HepG2 (cell line): ENCODE results near the gene TPI1. TPM values are rescaled to one million over a fixed set of nuclear protein-coding genes. Genes with fewer than 3 reads are reported as not detected.
A peak's percentile ranks its signal among the peaks of the same experiment; 100 is the strongest.

Source experiments
- DNMT3B ChIP-seq: conservative IDR thresholded peaks from 2 replicates; pipeline ENCODE4 v1.6.1; 2016; ENCODE audit warnings: missing biosample characterization, control low read depth
- GABPB1 ChIP-seq: IDR thresholded peaks from 2 replicates; pipeline ENCODE4 v1.6.1; 2016; ENCODE audit warnings: mild to moderate bottlenecking, missing genetic modification reagents, moderate library complexity, missing compliant biosample characterization
- HOXA9 ChIP-seq: sonication (generic); formaldehyde crosslinking; IDR thresholded peaks from 2 replicates; pipeline ENCODE4 v1.8.1; 2022; ENCODE audit warnings: missing genetic modification reagents, mild to moderate bottlenecking, moderate library complexity, borderline replicate concordance
- IRX3 ChIP-seq: sonication (generic); formaldehyde crosslinking; IDR thresholded peaks from 2 replicates; pipeline ENCODE4 v1.8.1; 2023; ENCODE audit warnings: mild to moderate bottlenecking, low read depth, missing genetic modification reagents, borderline replicate concordance
- ISL2 ChIP-seq: sonication (generic); formaldehyde crosslinking; IDR thresholded peaks from 2 replicates; pipeline ENCODE4 v1.5.0; 2020; ENCODE audit warnings: missing genetic modification reagents
- NFE2L2 ChIP-seq: fragments of 150-350 bp; IDR thresholded peaks from 2 replicates; pipeline ENCODE4 v1.6.1; 2014; ENCODE audit warnings: low read length
- STAG1 ChIP-seq: sonication (generic); formaldehyde crosslinking; IDR thresholded peaks from 2 replicates; pipeline ENCODE4 v1.4.0; 2020; ENCODE audit warnings: missing genetic modification reagents
- ZHX2 ChIP-seq, 2 experiments: sonication (generic) in 1 of 2; formaldehyde crosslinking in 1 of 2; IDR thresholded peaks; 2 replicates each; pipeline versions ENCODE4 v1.6.1 to v1.9.0; 2014 to 2022; ENCODE audit warnings: antibody characterized with exemption in 1 of 2, borderline replicate concordance in 1 of 2, inconsistent platforms in 1 of 2, low read depth in 1 of 2, missing genetic modification reagents in 1 of 2
- ZNF24 ChIP-seq: fragments of 450-650 bp; IDR thresholded peaks from 2 replicates; pipeline ENCODE4 v1.6.1; 2017; ENCODE audit warnings: antibody characterized with exemption, mild to moderate bottlenecking
- ZNF501 ChIP-seq: sonication (generic); formaldehyde crosslinking; IDR thresholded peaks from 2 replicates; pipeline ENCODE4 v1.5.1; 2020; ENCODE audit warnings: mild to moderate bottlenecking, moderate library complexity, missing genetic modification reagents
- ZNF737 ChIP-seq: sonication (generic); formaldehyde crosslinking; IDR thresholded peaks from 2 replicates; pipeline ENCODE4 v1.5.0; 2020; ENCODE audit warnings: missing genetic modification reagents, mild to moderate bottlenecking, borderline replicate concordance
- polyA plus RNA-seq, 8 experiments: library from polyadenylated mRNA; depleted of rRNA in 3 of 8; stranded (reverse) in 7 of 8; unstranded in 1 of 8; fragments of >200 nt; fragmentation: Illumina TruSeq in 4 of 8; extraction: Trizol in 4 of 8; gene quantifications; 2 replicates each; pipeline versions ENCODE4 v1.2.1 to v1.2.3, GENCODE V29; 2011 to 2016; ENCODE audit warnings: low read depth in 4 of 8, missing spikeins in 1 of 8, mixed read lengths in 1 of 8; ENCODE audit not compliant: insufficient read depth in 1 of 8
- total RNA-seq, 5 experiments: library from RNA; depleted of rRNA; stranded (reverse); fragments of >200 nt; fragmentation: Illumina TruSeq; extraction: Trizol; gene quantifications; 2 replicates each; pipeline ENCODE4 v1.2.3, GENCODE V29; 2016; ENCODE audit warnings: low read depth in 1 of 5
- TF ChIP-seq, protein P1 (sequence below): sonication (generic); formaldehyde crosslinking; IDR thresholded peaks from 2 replicates; pipeline ENCODE4 v1.5.0; 2020; ENCODE audit warnings: missing genetic modification reagents, mild to moderate bottlenecking, borderline replicate concordance
- TF ChIP-seq, protein P2 (sequence below): sonication (generic); formaldehyde crosslinking; IDR thresholded peaks from 2 replicates; pipeline ENCODE4 v1.8.0; 2022; ENCODE audit warnings: missing genetic modification reagents, mild to moderate bottlenecking, moderate library complexity, borderline replicate concordance
- TF ChIP-seq, protein P3 (sequence below), 2 experiments: sonication (generic) in 1 of 2; formaldehyde crosslinking in 1 of 2; IDR thresholded peaks; 2 replicates each; pipeline versions ENCODE4 v1.5.1 to v1.6.1; 2011 to 2020; ENCODE audit warnings: borderline replicate concordance in 1 of 2, low read depth in 1 of 2, low read length in 1 of 2, mild to moderate bottlenecking in 1 of 2, missing genetic modification reagents in 1 of 2, moderate library complexity in 1 of 2

TPI1 gene
- total and polyA plus RNA-seq, 2 of the 13 experiments (the other 11 are each of a cell fraction or from before 2014, with no cell fraction given) = 945 to 2,535 TPM

DNA sequence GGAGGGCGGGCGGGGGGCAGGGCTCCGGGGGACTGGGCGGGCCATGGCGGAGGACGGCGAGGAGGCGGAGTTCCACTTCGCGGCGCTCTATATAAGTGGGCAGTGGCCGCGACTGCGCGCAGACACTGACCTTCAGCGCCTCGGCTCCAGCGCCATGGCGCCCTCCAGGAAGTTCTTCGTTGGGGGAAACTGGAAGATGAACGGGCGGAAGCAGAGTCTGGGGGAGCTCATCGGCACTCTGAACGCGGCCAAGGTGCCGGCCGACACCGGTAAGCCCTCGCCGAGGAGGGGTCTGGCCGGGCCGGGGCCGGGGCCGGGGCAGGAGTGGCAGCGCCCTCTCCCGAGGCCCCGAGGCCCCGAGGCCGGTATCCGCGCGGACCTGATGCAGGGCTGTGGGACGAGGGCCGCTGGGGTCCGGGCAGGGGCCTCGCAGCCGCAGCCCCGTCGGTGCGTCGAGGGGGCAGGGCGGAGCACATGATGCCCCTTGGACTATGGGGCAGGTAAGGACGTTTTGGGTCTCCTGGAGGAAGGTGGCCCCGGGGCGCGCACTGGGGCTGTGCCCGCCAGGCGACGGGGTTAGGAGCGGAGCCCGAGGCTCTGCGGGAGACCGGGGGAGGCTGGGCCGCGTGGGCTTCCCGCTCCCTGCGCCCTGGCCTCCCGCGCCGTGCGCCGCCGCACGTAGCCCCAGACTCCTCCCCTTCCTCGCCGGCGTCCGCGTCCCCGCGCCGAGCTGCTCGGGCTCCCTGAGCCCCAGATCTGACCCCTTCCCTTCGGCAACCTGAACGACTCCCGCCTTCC lies at the start of gene TPI1 (continued):
- TF ChIP-seq, protein P1, sequence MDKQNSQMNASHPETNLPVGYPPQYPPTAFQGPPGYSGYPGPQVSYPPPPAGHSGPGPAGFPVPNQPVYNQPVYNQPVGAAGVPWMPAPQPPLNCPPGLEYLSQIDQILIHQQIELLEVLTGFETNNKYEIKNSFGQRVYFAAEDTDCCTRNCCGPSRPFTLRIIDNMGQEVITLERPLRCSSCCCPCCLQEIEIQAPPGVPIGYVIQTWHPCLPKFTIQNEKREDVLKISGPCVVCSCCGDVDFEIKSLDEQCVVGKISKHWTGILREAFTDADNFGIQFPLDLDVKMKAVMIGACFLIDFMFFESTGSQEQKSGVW = no peak
- TF ChIP-seq DNMT3B (CRISPR knock-in tag) = no peak
- TF ChIP-seq, protein P2, sequence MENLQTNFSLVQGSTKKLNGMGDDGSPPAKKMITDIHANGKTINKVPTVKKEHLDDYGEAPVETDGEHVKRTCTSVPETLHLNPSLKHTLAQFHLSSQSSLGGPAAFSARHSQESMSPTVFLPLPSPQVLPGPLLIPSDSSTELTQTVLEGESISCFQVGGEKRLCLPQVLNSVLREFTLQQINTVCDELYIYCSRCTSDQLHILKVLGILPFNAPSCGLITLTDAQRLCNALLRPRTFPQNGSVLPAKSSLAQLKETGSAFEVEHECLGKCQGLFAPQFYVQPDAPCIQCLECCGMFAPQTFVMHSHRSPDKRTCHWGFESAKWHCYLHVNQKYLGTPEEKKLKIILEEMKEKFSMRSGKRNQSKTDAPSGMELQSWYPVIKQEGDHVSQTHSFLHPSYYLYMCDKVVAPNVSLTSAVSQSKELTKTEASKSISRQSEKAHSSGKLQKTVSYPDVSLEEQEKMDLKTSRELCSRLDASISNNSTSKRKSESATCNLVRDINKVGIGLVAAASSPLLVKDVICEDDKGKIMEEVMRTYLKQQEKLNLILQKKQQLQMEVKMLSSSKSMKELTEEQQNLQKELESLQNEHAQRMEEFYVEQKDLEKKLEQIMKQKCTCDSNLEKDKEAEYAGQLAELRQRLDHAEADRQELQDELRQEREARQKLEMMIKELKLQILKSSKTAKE (CRISPR knock-in tag) = no peak; the same call in 1 of the 2 replicates
- peak; percentile 65 for TF ChIP-seq GABPB1 (CRISPR knock-in tag)
- no peak for TF ChIP-seq HOXA9
- no peak for TF ChIP-seq ZHX2 (IDR thresholded peaks at IDR 0.05; ENCODE audit: low read depth)
- TF ChIP-seq ZHX2 (CRISPR knock-in tag; IDR thresholded peaks at IDR 0.05; ENCODE audit: borderline replicate concordance) = no peak; the same call in 1 of the 2 replicates
- no peak for TF ChIP-seq STAG1
- no peak; the same call in 1 of the 2 replicates for TF ChIP-seq ISL2 (CRISPR knock-in tag)
- peak; percentile 62 for TF ChIP-seq ZNF501 (CRISPR knock-in tag)
- TF ChIP-seq IRX3 (CRISPR knock-in tag) = peak; percentile 85
- no peak for TF ChIP-seq NFE2L2
- TF ChIP-seq, protein P3, sequence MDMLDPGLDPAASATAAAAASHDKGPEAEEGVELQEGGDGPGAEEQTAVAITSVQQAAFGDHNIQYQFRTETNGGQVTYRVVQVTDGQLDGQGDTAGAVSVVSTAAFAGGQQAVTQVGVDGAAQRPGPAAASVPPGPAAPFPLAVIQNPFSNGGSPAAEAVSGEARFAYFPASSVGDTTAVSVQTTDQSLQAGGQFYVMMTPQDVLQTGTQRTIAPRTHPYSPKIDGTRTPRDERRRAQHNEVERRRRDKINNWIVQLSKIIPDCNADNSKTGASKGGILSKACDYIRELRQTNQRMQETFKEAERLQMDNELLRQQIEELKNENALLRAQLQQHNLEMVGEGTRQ (IDR thresholded peaks at IDR 0.05; ENCODE audit: low read depth, low read length) = no peak
- TF ChIP-seq, protein P3 (CRISPR knock-in tag; IDR thresholded peaks at IDR 0.05; ENCODE audit: borderline replicate concordance) = no peak
- TF ChIP-seq ZNF24 = no peak
- no peak for TF ChIP-seq ZNF737
